HG03066 (cell line): ENCODE results near the gene SLC10A3.
A peak's percentile ranks its signal among the peaks of the same experiment; 100 is the strongest.

Experiments used
- ATAC-seq: cut with Tn5 transposase; IDR thresholded peaks from one replicate; pipeline ENCODE4 v1.9.1; 2021; ENCODE audit warnings: low read depth; ENCODE audit not compliant: unreplicated experiment

The SLC10A3 gene

DNA sequence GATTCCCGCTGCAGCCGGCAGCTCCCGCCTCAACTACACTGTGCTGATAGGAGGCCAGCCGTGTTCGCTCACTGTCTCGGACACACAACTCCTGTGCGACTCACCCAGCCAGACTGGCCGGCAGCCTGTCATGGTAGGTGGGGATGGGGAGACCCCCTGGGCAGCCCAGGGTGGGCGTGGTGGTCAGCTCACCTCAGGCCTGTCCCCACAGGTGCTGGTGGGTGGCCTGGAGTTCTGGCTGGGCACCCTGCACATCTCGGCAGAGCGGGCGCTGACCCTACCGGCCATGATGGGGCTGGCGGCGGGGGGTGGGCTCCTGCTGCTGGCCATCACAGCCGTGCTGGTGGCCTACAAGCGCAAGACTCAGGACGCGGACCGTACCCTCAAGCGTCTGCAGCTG is 22.9 kb downstream of the SLC10A3 start:
- ATAC-seq: no peak

DNA sequence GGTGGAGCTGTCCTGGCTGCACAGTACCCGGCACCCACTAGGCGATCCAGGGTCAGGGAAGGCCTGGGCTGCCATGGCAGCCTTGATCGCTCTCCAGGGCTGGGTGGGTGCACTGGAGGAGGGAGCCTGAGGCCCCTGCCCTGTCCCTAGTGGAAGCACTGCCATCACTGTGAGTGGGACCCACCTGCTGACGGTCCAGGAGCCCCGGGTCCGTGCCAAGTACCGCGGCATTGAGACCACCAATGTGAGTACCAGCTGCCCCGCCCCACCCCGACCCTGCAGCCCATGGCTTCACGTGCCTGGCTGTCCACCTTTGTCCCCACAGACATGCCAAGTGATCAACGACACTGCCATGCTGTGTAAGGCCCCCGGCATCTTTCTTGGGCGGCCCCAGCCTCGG is 23.5 kb downstream of the SLC10A3 start:
- no peak for ATAC-seq

DNA sequence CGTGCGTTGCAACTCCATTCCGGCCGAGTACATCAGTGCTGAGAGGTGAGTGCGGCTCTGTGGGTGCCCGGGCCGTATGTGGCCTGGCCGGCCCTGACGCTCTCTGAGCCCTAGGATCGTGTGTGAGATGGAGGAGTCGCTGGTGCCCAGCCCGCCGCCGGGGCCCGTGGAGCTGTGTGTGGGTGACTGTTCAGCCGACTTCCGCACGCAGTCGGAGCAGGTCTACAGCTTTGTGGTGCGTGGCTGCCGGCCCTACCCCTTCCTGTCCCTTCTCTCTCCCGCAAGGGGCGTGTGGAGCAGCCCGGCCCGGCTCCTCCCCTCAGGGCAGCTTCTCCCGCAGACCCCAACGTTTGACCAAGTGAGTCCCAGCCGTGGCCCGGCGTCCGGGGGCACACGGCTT is 24.4 kb downstream of the SLC10A3 start:
- no peak for ATAC-seq

DNA sequence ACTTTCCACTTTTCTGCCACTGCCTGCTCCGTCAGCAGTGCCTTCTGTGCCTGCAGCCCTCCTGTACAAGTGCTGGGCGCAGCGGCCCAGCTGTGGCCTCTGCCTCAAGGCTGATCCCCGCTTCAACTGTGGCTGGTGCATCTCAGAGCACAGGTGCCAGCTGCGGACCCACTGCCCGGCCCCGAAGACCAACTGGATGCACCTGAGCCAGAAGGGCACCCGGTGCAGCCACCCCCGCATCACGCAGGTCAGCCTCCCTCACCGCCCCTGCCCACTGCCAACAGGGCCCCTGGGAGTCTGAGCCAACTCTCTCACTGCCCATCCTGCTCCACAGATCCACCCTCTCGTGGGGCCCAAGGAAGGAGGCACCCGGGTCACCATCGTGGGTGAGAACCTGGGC is 24.8 kb downstream of the SLC10A3 start:
- ATAC-seq: no peak

DNA sequence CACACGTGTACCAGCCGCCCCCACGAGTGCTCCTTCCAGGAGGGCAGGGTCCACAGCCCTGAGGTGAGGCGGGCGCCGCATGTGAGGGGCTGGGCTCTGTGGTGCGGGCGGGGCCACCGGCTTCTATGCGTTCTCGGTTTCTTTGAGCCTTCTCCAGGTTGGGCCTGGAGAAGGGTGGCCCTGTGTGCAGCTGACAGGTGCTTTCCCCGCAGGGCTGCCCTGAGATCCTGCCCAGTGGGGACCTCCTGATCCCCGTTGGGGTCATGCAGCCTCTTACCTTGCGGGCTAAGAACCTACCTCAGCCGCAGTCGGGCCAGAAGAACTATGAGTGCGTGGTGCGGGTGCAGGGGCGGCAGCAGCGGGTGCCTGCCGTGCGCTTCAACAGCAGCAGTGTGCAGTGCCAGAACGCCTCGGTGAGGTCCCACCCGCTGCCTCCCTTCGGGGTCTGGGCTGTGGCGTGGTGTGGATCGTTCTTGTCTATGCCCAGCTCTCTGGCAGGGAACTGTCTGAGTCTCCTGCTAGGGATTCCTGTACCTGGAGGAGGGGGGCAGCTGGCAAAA is 25.5 kb downstream of the SLC10A3 start:
- ATAC-seq: no peak

DNA sequence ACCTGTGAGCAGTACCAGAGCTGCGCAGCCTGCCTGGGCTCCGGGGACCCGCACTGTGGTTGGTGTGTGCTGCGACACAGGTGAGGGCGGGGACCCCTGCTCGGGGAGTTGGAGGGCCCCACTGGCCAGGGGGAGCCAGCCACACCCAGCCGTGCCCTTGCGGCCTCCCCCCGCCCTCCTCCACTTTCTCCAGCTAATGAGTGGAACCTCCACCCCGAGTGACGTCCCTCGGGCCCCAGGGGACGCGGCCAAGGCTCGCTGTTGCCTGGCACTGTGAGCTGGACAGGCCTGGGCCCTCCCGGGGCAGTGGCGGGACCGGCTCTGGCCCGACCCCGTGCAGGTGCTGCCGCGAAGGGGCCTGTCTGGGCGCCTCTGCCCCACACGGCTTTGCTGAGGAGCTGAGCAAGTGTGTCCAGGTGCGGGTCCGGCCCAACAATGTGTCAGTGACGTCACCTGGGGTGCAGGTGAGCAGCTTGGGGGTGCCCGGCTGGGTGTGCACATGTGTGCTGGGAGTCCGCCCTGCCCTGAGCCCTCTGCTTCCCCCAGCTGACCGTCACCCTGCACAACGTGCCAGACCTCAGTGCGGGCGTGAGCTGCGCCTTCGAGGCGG is 26.7 kb downstream of the SLC10A3 start:
- ATAC-seq: no peak

DNA sequence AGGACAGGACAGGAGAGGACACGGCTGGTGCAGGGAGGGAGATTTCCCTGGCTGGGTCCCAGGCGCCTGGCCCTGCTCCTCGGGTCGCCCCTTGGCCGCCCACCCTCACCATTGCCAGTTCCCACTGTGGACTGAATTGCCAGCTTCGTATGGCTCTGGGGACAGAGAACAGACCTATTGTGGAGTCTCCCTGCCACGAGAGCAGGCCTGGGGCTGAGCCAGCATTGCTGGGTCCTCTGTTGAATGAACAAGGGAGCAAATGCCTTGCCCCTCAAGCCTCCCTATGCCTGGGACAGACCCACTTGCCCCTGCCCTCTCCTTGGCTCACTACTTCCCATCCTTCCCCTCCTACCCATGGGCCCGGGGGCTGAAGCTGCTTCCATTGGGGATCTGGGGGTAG is 28.0 kb downstream of the SLC10A3 start:
- no peak for ATAC-seq

DNA sequence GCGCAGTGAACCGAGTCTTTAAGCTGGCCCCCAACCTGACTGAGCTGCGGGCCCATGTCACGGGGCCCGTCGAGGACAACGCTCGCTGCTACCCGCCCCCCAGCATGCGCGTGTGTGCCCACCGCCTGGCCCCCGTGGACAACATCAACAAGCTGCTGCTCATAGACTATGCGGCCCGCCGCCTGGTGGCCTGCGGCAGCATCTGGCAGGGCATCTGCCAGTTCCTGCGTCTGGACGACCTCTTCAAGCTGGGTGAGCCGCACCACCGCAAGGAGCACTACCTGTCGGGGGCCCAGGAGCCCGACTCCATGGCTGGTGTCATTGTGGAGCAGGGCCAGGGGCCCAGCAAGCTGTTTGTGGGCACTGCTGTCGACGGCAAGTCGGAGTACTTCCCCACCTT is 30.1 kb downstream of the SLC10A3 start:
- no peak for ATAC-seq

DNA sequence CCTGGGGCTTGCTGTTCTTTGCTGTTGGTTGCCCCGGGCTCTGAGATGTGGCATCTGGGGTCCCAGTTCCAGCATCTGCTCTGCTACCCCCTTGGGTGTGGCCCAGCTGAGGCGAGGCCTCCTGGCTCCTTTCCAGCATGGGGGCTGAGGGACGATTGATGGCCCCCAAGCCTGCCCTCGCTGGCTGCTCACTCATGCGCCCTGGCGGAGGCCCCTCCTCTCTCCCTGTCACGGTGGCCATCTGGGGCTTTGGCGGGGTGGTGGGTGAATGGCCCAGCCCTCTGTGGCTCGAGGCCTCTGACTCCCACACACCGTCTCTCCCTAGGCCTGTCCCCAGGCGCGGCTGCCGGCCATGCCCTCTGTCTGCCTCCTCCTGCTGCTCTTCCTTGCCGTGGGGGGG is 30.6 kb downstream of the SLC10A3 start:
- ATAC-seq: no peak

DNA sequence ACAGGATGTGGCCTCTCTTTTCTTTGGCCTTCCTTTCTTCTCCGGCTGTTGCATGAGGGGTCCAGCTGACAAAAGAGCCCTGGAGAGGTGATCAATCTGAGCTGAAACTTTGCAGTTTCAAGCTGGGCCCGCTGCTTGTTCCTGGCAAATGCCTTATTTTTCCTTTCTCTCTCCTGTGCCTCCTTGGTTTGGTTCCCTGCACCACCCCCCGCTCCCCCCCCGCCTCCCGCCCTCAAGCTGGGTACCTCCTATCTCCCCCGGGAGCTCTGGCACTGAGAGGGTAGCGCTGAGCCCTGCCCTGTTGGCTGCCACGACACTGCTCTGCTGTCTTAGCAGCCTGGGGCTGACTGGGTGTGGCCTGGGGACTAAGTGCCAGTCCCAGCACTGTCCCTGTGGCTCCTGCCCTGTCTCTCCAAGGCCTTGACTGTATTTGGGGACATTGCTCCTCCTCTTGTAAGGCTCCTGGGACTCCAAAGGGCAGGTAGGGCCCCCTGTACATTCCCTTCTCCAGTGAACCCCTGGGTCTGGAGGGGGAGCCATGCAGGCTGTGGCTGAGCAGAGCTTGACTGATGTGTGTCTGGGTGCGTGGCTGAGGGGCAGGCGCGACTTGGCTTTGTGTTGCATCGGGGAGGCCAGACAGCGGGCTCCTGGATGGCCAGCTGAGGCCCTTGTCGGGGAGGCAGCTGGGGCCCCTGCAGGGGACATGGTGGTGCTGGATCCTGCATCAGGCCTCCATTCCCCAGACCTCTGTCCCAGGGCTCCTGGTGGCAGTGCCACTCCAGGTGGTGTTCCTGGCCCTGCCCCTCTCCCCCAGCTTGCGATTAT is 31.3 kb downstream of the SLC10A3 start:
- ATAC-seq: no peak

DNA sequence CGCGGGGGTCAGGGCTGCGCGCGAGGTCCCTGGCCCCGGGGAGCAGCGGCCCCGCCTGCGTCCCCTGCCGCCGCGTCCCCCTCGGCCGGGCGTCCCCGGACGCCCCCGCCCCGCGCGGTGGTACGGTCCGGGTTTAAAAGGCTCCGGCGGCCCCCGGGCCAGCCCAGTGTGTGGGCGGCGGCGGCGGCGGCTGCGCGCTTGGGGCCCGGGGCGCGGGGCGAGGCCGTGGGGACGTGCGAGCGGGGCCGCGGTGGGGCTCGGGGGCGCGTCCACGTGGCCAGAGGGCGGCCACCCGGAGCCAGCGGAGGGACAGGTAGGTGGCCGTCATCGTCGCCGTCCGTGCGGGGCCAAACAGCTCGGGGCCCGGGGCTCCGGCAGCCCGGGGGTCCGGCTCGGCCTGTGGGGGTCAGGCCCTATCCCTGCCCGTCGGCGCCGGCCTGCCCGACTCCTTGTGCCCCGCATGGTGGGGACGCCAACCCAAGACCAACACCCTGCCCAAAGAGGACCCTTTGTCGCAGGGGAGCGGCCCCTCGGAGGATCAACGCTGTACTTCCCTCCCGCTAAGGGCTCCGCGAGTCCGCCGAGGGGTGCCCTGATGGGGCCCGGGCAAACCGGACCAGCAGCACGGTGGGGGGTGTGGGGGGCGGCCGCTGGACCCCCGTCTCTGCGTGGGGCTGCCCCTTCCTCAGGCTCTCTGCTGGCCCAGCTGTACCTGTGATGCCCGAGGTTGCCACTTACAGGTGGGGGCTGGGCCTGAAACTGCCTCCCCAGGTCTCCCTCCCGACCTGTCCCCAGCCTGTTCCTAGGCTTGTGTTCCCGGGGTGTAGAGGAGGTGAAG is 32.1 kb downstream of the SLC10A3 start, which contains the start of gene PLXNA3:
Gene PLXNA3 (plus strand): TSS at position 166 of the 838 bp plus-strand sequence. CDS start 1,903 bp downstream, outside the sequence.
- ATAC-seq: peak; percentile 57

DNA sequence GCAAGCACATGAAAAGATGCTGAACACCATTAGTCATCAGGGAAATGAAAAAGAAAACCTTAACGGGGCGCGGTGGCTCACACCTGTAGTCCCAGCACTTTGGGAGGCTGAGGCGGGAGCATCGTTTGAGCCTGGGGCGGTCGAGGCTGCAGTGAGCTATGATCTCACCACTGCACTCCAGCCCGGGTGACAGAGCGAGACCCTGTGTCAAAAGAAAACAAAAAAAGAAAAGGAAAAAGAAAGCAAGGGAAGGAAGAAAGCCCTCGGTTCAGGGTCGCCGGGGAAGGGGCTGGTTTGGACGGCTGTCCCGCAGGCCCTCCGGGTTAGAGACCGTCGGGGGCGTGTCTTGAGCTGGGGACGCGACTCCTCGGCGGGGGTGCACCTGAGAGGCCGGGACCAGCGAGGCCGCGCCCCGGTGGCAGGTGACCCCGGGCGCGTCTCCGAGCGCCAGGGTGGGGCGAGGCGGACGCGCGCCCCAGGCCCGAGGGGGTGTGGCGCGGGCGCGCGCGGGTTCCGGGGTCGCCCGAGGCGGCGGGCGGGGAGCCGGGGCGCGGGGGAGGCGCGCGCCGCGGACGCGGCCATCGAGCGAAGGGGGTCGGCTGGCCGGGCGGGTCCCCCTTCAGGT is 32.8 kb downstream of the SLC10A3 start:
- ATAC-seq: peak; percentile 61

DNA sequence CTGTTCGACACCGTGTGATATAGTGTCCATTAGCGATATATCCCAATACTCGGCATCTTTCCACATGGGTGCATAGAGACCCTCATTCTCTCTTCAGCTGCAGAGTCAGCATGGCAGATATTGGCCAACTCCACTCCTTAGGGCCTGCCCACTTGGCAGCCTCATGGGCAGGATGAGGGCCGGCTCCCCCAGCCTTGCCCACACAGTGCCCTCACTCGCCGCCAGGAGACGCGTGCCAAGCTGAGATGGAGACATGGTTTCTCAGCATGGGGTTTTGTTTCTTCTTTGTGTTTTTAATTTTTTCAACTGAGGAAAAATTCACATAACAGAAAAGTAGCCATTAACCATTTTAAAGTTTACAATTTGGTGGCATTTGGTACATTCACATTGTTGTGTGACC is 37.6 kb downstream of the SLC10A3 start:
- no peak for ATAC-seq

DNA sequence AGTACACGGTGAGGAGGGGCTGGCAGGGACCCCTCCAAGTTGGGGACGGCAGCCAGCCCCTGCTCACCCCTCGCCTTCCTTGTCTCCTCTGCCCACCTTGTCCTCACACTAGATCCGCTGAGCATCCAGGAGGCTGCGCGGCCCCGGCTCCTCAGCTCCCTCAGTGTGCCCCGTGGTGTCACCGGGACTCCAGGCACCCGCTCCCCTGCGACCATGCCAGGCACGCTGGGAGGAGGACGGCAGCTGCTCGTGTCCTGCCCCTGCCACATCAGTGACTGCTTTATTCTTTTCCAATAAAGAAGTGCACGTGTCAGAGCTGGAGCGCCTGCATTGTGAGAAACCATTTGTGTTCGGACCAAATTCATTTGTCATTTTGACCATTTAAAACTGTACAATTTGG is 40.1 kb downstream of the SLC10A3 start:
- no peak for ATAC-seq

DNA sequence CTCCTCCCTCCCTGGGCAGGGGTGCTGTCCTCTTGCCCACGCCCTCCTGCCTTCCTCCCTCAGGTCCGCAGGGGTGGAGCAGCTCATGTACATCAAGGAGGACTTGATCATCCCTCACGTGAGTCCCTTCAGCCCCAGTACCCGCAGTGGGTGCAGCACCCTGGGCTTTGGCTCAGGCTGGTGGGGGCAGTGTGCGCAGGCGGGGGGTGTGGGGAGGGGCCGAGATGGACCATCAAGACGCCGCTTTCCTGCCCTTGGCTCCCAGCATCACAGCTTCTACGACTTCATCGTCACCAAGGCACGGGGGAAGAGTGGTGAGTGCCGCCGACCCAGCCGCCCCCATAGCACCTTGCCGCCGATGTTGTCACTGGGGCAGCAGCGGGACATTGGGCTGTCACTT is 40.8 kb downstream of the SLC10A3 start:
- ATAC-seq: no peak

DNA sequence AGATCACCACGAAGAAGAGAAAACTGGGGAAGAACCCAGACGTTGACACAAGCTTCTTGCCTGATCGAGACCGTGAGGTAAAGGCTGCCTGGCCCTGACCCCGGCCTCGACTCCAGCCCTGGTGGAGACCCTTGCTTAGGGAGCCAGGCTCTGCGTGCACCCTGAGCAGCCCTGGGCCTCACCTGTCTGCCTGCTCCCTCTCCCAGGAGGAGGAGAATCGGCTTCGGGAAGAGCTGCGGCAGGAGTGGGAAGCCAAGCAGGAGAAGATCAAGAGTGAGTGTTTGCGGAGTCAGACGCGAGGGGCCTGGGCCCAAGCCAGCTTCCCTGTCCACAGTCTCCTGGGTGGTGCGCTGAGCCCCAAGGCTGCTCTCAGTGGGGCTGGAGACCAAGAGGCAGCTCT is 41.9 kb downstream of the SLC10A3 start:
- no peak for ATAC-seq

DNA sequence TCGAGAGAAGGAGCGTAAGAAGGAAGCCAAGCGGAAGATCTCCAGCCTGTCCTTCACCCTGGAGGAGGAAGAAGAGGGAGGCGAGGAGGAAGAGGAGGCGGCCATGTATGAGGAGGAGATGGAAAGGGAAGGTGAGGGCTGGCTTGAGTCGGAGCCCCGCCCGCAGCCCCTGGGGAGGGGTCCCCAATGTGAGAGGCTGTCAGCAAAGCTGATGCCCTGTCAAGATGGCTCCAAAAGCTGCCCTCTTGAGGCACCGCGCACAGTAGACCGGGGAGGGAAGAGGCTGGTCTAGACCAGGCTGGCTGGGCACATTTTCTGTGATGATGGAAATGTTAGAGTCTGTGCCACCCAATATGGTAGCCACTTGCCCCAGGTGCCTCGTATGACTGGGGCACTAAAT is 44.0 kb downstream of the SLC10A3 start:
- ATAC-seq: no peak

DNA sequence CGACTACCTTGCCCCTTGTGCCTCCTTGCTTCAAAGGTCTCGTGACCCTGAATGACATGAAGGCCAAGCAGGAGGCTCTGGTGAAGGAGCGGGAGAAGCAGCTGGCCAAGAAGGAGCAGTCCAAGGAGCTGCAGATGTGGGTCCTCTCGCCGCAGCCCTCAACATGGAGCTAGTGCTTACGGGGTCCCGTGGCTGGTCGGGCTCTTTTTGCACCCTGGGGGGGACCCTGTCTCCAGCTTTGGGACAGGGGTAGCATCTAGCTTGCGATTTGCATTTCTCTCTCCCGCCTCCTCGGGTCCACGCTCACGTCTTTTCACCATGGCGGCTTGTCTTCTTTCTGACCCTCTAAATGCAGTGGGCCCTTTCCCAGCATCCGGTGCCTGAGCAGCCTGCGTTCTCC is 44.7 kb downstream of the SLC10A3 start:
- ATAC-seq: no peak

DNA sequence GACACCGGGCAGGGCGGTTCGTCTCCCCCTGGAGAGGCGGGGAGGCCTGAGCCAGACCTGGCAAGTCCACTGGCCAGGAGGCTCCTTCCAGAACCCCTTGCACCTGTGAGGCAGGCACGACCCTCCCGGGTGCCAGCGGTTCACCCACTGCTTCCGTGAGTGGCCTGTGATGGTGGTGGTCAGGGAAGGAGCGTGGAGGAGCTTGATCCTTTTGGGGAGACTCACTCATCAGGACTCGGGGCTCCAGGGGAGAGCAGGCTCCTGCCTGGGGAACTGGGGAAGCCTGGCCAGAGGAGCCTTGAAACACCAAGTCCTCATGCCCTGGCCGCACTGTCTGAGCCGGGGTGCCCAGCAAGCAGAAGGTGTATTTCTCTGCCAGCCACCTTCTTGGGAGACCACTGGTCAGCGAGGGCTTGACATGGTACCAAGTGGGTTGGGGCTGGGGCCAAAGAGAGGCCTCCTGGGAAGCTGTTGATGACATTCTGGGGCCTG is 45.6 kb downstream of the SLC10A3 start:
- no peak for ATAC-seq

DNA sequence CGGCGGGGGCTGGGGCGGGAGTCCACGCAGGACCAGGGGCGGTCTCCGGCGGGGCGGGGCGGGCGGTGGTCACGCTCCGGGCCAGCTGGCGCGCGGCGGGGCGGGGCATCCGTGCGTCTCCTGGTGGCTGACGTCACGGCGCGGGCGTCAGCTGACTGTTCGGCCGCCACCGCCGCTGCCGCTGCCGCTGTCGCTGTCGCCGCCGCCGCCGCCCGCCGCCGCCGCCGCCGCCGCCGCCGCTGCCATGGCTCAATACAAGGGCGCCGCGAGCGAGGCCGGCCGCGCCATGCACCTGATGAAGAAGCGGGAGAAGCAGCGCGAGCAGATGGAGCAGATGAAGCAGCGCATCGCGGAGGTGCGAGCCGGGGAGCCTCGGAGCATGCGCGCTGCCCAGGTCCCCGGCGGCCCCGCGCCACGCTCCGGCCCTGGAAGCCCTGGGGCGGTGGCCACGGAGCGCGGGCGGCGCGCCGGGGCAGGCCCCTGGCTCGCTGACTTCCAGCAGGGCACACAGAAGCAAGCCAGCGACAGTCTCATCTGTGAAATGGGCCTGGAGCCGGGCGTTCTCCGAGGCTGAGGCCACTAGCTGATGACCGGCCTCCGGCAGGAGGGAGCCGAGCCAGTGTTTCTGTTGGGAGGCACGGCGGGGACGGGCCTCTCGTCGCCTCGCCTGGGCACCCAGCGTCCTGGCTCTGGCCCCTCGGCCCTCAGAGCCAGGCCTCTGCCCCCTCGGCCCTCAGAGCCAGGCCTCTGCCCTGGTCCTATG is 46.3 kb downstream of the SLC10A3 start, which contains the start of gene FAM50A:
Gene FAM50A (plus strand): TSS at position 150 of the 763 bp plus-strand sequence. CDS start 95 bp downstream, at position 245.
- ATAC-seq: peak; percentile 83
